ENCODE measurements around the gene ATXN2. TPM values are rescaled to one million over a fixed set of nuclear protein-coding genes. Genes with fewer than 3 reads are reported as not detected.
"Not testable (repeated sequence)": the region's sequence is repeated elsewhere in the genome, so short reads cannot be mapped to it uniquely, and the experiment has no call there.

The ATXN2 gene
- total RNA-seq, 4 donors from 2014 or later, result 35.1 to 70.0 (median 55.4) TPM

DNA sequence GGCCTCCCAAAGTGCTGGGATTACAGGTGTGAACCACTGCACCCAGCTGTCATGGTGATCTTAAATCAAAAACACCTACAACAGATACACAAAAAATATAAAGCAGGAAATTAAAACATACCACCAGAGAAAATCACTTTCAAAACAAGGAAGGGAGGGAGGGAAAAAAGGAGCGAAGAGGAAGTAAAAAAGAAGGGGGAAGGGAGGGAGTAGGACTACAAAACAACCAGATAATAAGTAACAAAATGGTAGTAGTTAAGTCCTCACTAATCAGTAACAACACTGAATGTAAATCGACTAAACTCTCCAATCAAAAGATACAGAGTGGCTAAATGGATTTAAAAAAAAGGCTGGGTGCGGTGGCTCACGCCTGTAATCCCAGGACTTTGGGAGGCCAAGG lies 104.4 kb downstream of the ATXN2 start:
- ATAC-seq (ENCODE audit: low FRiP score) (no peak), DNase-seq (ENCODE audit: low spot score) (no peak)
- TF ChIP-seq, protein P1, sequence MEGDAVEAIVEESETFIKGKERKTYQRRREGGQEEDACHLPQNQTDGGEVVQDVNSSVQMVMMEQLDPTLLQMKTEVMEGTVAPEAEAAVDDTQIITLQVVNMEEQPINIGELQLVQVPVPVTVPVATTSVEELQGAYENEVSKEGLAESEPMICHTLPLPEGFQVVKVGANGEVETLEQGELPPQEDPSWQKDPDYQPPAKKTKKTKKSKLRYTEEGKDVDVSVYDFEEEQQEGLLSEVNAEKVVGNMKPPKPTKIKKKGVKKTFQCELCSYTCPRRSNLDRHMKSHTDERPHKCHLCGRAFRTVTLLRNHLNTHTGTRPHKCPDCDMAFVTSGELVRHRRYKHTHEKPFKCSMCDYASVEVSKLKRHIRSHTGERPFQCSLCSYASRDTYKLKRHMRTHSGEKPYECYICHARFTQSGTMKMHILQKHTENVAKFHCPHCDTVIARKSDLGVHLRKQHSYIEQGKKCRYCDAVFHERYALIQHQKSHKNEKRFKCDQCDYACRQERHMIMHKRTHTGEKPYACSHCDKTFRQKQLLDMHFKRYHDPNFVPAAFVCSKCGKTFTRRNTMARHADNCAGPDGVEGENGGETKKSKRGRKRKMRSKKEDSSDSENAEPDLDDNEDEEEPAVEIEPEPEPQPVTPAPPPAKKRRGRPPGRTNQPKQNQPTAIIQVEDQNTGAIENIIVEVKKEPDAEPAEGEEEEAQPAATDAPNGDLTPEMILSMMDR (IDR thresholded peaks at IDR 0.05), result no peak

- ATAC-seq (ENCODE audit: low FRiP score); DNase-seq (ENCODE audit: low spot score): not testable (repeated sequence)
Measured at GRCh38 chr12:111492979-111493378, 106.1 kb downstream of the ATXN2 start.

GRCh38 chr12:111488798-111489197 lies 110.3 kb downstream of the ATXN2 start:
- DNase-seq (ENCODE audit: low spot score) (no peak), ATAC-seq (ENCODE audit: low FRiP score) (no peak)
- TF ChIP-seq, protein P1 (IDR thresholded peaks at IDR 0.05), result no peak

- TF ChIP-seq, protein P1 (IDR thresholded peaks at IDR 0.05), result no peak
- ATAC-seq (ENCODE audit: low FRiP score) (no peak), DNase-seq (ENCODE audit: low spot score) (no peak)
Measured at GRCh38 chr12:111488271-111488670, 110.8 kb downstream of the ATXN2 start.

GRCh38 chr12:111482462-111482861 lies 116.7 kb downstream of the ATXN2 start:
- TF ChIP-seq, protein P1 (IDR thresholded peaks at IDR 0.05), result no peak
- no peak for DNase-seq (ENCODE audit: low spot score)
- no peak for ATAC-seq (ENCODE audit: low FRiP score)

DNA sequence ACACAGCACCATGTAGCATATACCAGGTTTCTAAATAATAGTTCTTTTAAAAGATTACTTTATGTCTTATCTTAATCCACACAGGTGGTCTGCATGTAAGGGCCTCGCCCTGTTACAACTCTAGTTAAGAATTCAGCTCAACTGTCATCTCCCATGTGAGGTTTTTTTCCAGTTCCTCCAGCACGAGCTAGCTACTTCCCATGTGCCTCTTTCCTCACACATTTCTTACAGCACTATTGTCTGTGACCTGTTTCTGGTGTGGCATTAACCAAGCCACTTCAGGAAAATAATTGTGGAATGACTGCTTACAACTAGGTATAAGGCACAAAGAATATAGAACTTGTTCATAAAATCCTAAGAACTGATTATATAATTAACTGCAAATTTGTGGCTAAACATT lies 127.9 kb downstream of the ATXN2 start:
- no peak for ATAC-seq (ENCODE audit: low FRiP score)
- TF ChIP-seq, protein P1 (IDR thresholded peaks at IDR 0.05), result no peak
- no peak for DNase-seq (ENCODE audit: low spot score)

GRCh38 chr12:111469401-111469800 lies 129.7 kb downstream of the ATXN2 start:
- DNase-seq (ENCODE audit: low spot score), result no peak
- ATAC-seq (ENCODE audit: low FRiP score), result no peak
- TF ChIP-seq, protein P1 (IDR thresholded peaks at IDR 0.05), result no peak

DNA sequence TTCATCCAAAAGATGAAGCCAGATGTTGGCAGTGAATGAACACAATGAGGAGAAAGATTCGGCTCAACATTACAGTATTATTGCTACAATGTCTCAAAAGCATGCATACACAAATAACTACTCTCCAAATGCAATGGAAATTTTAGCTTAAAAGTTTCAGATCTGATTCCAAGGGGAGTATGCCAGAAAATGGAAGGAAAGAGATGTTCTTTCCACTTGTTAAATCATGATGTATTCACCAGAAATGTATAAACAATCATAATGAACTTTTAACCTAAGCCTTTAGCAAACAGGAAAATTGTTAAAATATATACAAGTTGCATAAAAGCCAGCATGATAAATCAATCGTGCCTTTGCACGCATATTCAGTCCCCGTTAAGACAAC lies 131.3 kb downstream of the ATXN2 start:
- no peak for DNase-seq (ENCODE audit: low spot score)
- no peak for ATAC-seq (ENCODE audit: low FRiP score)
- TF ChIP-seq, protein P1 (IDR thresholded peaks at IDR 0.05), result no peak
